Stimulated activated naive CD8-positive, alpha-beta T cell treated with anti-CD3 and anti-CD28 coated beads, Interleukin-15, Interleukin-2, amounts not matched to agents 100 U/mL and 50 U/mL, for 24 hours (primary cell): Measurements from ENCODE around the gene WDFY3.

Experiments used
- ATAC-seq: fragments of 150-1000 bp; cut with Tn5 transposase; one replicate; pipeline ENCODE4 v1.10.0; 2021
- DNase-seq: peaks from one replicate; pipeline ENCODE4 v3.0.0; 2021

Gene WDFY3

GRCh38 chr4:84966382-84967242 is at the start of gene WDFY3:
WDFY3 (minus strand) TSS chr4:84966690; CDS start chr4:84860591, 106,099 bp downstream.
- peak; percentile 22 for DNase-seq
- peak; percentile 62 for ATAC-seq

- no peak for DNase-seq
Observed at GRCh38 chr4:85005865-85006377, 39.4 kb upstream of the WDFY3 start.

GRCh38 chr4:85000343-85000742 is 33.9 kb upstream of the WDFY3 start:
- ATAC-seq: no peak

More at GRCh38 chr4:85005865-85006377, 39.4 kb upstream of the WDFY3 start:
- ATAC-seq: no peak

GRCh38 chr4:84995386-84995785 is 28.9 kb upstream of the WDFY3 start:
- ATAC-seq: no peak
- no peak for DNase-seq

More at GRCh38 chr4:85000343-85000742, 33.9 kb upstream of the WDFY3 start:
- DNase-seq: no peak

GRCh38 chr4:84994280-84994679 is 27.8 kb upstream of the WDFY3 start:
- no peak for DNase-seq
- ATAC-seq: no peak

GRCh38 chr4:84985952-84986351 is 19.5 kb upstream of the WDFY3 start:
- ATAC-seq: no peak
- no peak for DNase-seq

GRCh38 chr4:84977396-84977795 is 10.9 kb upstream of the WDFY3 start:
- ATAC-seq (no peak), DNase-seq (no peak)

- ATAC-seq (no peak), DNase-seq (no peak)
Observed at GRCh38 chr4:84973856-84974255, 7.4 kb upstream of the WDFY3 start.

- ATAC-seq (peak; percentile 32), DNase-seq (no peak)
Observed at GRCh38 chr4:84971319-84971932, 4.9 kb upstream of the WDFY3 start.

GRCh38 chr4:84968925-84969324 is 2.4 kb upstream of the WDFY3 start:
- no peak for ATAC-seq
- no peak for DNase-seq

GRCh38 chr4:84967243-84967690 is 777 bp upstream of the WDFY3 start:
- DNase-seq: no peak

GRCh38 chr4:84965553-84966381 is 723 bp downstream of the WDFY3 start:
- ATAC-seq (peak; percentile 24), DNase-seq (peak; percentile 4)

More at GRCh38 chr4:84967243-84967690, 777 bp upstream of the WDFY3 start:
- no peak for ATAC-seq

- DNase-seq: no peak
Observed at GRCh38 chr4:84964995-84965552, 1.4 kb downstream of the WDFY3 start.

GRCh38 chr4:84962102-84962501 is 4.4 kb downstream of the WDFY3 start:
- no peak for ATAC-seq
- DNase-seq: no peak

More at GRCh38 chr4:84964995-84965552, 1.4 kb downstream of the WDFY3 start:
- no peak for ATAC-seq

- no peak for DNase-seq
- no peak for ATAC-seq
Observed at GRCh38 chr4:84958434-84958833, 8.1 kb downstream of the WDFY3 start.

GRCh38 chr4:84957514-84958420 is 8.7 kb downstream of the WDFY3 start:
- DNase-seq: no peak

GRCh38 chr4:84956014-84956413 is 10.5 kb downstream of the WDFY3 start:
- DNase-seq (no peak), ATAC-seq (no peak)

More at GRCh38 chr4:84957514-84958420, 8.7 kb downstream of the WDFY3 start:
- no peak for ATAC-seq

GRCh38 chr4:84954982-84955567 is 11.4 kb downstream of the WDFY3 start:
- DNase-seq (no peak), ATAC-seq (no peak)

GRCh38 chr4:84952776-84953175 is 13.7 kb downstream of the WDFY3 start:
- no peak for ATAC-seq
- DNase-seq: no peak

GRCh38 chr4:84952004-84952403 is 14.5 kb downstream of the WDFY3 start:
- ATAC-seq (no peak), DNase-seq (no peak)
